Measurements from ENCODE around the gene S100A10.

S100A10 gene

GRCh38 chr1:152020849-152021248 lies 27.2 kb upstream of the S100A10 start:
- Mint-ChIP-seq H3K27me3 (ENCODE audit: low read depth) (peaks cover 3% of the 10 kb centered on the region), H3K4me3 (no peak overlapping the region), H3K27ac (no peak overlapping the region), H3K9me3 (no peaks in the 10 kb centered on the region), H3K36me3 (ENCODE audit: low read depth) (no peaks in the 10 kb centered on the region), H3K4me1 (peaks cover 18% of the 10 kb centered on the region)
- no peak for TF ChIP-seq CTCF (IDR thresholded peaks at IDR 0.05; ENCODE audit: unreplicated experiment in 3 of 3)

GRCh38 chr1:152018537-152018936 lies 24.9 kb upstream of the S100A10 start:
- no peaks in the 10 kb centered on the region for H3K36me3 Mint-ChIP-seq (ENCODE audit: low read depth)
- H3K9me3 Mint-ChIP-seq, result no peaks in the 10 kb centered on the region
- peaks cover 8% of the 10 kb centered on the region for H3K27me3 Mint-ChIP-seq (ENCODE audit: low read depth)
- peaks cover 26% of the 10 kb centered on the region for H3K4me1 Mint-ChIP-seq
- no peak for TF ChIP-seq CTCF (IDR thresholded peaks at IDR 0.05; ENCODE audit: unreplicated experiment in 3 of 3)
- H3K27ac Mint-ChIP-seq, result no peak overlapping the region
- no peak overlapping the region for H3K4me3 Mint-ChIP-seq

GRCh38 chr1:152015766-152016165 lies 22.1 kb upstream of the S100A10 start:
- Mint-ChIP-seq H3K9me3 (no peaks in the 10 kb centered on the region), H3K36me3 (ENCODE audit: low read depth) (no peaks in the 10 kb centered on the region), H3K4me3 (peak overlapping the region in 1 of 3 experiments; percentile 9), H3K4me1 (peaks cover 11% of the 10 kb centered on the region), H3K27me3 (ENCODE audit: low read depth) (peaks cover 9% of the 10 kb centered on the region), H3K27ac (peak overlapping the region in 1 of 3 experiments; percentile 22)
- no peak for TF ChIP-seq CTCF (IDR thresholded peaks at IDR 0.05; ENCODE audit: unreplicated experiment in 3 of 3)

GRCh38 chr1:152014943-152015342 lies 21.3 kb upstream of the S100A10 start:
- no peaks in the 10 kb centered on the region for H3K36me3 Mint-ChIP-seq (ENCODE audit: low read depth)
- peaks cover 9% of the 10 kb centered on the region for H3K27me3 Mint-ChIP-seq (ENCODE audit: low read depth)
- no peaks in the 10 kb centered on the region for H3K9me3 Mint-ChIP-seq
- H3K4me3 Mint-ChIP-seq, result no peak overlapping the region
- TF ChIP-seq CTCF (IDR thresholded peaks at IDR 0.05; ENCODE audit: unreplicated experiment in 3 of 3), result no peak
- H3K27ac Mint-ChIP-seq, result no peak overlapping the region
- peaks cover 11% of the 10 kb centered on the region for H3K4me1 Mint-ChIP-seq

- peak; percentile 19 to 42 (median 32) for TF ChIP-seq CTCF (IDR thresholded peaks at IDR 0.05; ENCODE audit: unreplicated experiment in 3 of 3)
- Mint-ChIP-seq H3K36me3 (ENCODE audit: low read depth) (no peaks in the 10 kb centered on the region), H3K27ac (no peak overlapping the region), H3K27me3 (ENCODE audit: low read depth) (peaks cover 9% of the 10 kb centered on the region), H3K9me3 (no peaks in the 10 kb centered on the region), H3K4me3 (no peak overlapping the region), H3K4me1 (peaks cover 11% of the 10 kb centered on the region)
These were observed 20.1 kb upstream of the S100A10 start for GRCh38 chr1:152013664-152014237.

GRCh38 chr1:152009691-152010090 lies 16.0 kb upstream of the S100A10 start:
- Mint-ChIP-seq H3K27ac (no peak overlapping the region), H3K36me3 (ENCODE audit: low read depth) (no peaks in the 10 kb centered on the region), H3K4me3 (no peak overlapping the region), H3K4me1 (peaks cover 5% of the 10 kb centered on the region), H3K9me3 (no peaks in the 10 kb centered on the region), H3K27me3 (ENCODE audit: low read depth) (peaks cover 9% of the 10 kb centered on the region)
- no peak for TF ChIP-seq CTCF (IDR thresholded peaks at IDR 0.05; ENCODE audit: unreplicated experiment in 3 of 3)
